Measurements from ENCODE around the gene PIP. TPM values are rescaled to one million over a fixed set of nuclear protein-coding genes. Genes with fewer than 3 reads are reported as not detected.
"Not testable (repeated sequence)": the region's sequence is repeated elsewhere in the genome, so short reads cannot be mapped to it uniquely, and the experiment has no call there.

Gene PIP
- not detected for polyA plus RNA-seq (ENCODE audit: insufficient read length in 10 of 10)
- long read RNA-seq, donor 1, result 0 reads
- long read RNA-seq, donor 2, result 0 reads
- long read RNA-seq, donor 3, result 0 reads
- long read RNA-seq, donor 4, result 0 reads
- long read RNA-seq, donor 5, result 0 reads
- long read RNA-seq, donor 6, result 0 reads
- long read RNA-seq, donor 7, result 0 reads
- long read RNA-seq, donor 8, result 0 reads
- long read RNA-seq, donor 9, result 0 reads

DNA sequence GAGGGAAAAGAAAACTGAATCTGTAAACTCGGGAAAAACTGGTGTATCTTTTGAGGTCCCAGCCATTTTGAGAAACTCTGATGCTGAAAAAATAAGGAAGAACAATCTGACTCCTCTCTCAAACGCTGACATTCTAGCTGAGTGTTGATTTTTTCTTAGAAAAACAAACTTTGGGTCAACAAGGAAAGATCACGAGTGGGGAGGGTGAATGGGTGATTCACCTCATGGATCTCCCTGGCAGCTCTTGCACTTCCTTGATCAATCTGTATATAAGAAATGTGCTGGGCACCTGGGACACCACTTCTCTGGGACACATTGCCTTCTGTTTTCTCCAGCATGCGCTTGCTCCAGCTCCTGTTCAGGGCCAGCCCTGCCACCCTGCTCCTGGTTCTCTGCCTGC, at the start of gene PIP:
Gene PIP, plus strand, starts transcription at position 297 of the 400 bp plus-strand sequence. Its CDS starts 40 bp downstream, at position 337.
- DNase-seq, result no peak

DNA sequence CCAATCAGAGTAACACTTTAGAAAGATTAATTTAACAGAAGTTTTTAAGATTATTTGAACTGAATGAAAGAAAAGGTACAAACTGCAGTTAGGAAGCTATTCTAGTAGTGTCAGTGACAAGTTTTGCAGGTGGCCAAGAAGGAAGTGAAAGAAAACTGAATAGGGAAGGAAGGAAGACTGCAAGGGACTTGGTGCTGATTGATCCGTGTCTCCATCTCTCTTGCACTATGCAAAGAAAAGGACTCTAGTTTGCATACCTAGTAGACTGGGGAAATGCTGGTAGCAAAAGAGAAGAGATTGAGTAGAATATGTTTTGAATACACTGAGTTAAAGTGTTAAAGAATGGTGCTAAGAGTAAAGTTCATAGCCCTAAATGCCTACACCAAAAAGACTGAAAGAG, 46.8 kb upstream of the PIP start:
- DNase-seq, result no peak

DNA sequence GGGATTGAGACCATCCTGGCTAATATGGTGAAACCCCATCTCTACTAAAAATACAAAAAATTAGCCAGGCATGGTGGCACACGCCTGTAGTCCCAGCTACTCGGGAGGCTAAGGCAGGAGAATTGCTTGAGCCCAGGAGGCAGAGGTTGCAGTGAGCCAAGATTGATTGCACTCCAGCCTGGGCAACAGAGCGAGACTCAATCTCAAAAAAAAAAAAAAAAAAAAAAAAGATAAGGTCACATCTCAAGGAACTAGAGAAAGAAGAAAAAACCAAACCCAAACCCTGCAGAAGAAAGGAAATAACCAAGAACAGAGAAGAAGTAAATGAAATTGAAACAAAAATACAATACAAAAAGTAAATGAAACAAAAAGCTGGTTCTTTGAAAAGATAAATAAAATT, 46.3 kb upstream of the PIP start:
- not testable (repeated sequence) for DNase-seq

DNA sequence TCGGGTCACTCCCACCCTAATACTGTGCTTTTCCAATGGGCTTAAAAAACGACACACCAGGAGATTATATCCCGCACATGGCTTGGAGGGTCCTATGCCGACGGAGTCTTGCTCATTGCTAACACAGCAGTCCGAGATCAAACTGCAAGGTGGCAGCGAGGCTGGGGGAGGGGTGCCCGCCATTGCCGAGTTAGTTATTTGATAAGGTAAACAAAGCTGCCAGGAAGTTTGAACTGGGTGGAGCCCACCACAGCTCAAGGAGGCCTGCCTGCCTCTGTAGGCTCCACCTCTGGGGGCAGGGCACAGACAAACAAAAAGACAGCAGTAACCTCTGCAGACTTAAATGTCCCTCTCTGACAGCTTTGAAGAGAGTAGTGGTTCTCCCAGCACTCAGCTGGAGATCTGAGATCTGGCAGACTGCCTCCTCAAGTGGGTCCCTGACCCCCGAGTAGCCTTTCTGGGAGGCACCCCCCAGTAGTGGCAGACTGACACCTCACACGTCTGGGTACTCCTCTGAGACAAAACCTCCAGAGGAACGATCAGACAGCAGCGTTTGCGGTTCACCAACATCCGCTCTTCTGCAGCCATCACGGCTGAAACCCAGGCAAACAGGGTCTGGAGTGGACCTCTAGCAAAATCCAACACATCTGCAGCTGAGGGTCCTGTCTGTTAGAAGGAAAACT, 43.2 kb upstream of the PIP start:
- not testable (repeated sequence) for DNase-seq

DNA sequence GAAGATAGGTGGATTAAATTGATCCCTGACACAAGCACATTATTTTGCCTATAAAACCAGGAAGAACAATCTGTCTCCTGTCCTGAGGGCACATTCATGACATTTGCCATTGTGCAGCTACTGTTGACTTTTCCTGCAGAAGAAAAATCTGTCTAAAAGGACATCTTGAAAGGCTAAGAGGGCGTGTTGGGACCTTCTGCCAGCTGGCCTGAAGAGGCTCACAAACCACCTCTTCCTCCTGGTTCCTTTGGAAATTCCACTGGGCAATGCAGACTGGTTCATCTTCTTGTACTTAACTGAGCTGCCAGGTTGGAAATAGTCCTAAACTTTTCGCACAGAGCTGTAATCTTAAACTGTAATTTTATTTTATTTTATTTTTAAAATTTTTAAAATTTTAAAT, 35.7 kb upstream of the PIP start:
- DNase-seq, result no peak

GRCh38 chr7:143099579-143099978, 32.3 kb upstream of the PIP start:
- DNase-seq, result not testable (repeated sequence)

- no peak for DNase-seq
Measured at GRCh38 chr7:143104759-143105158, 27.1 kb upstream of the PIP start.

- not testable (repeated sequence) for DNase-seq
Measured at GRCh38 chr7:143108019-143108418, 23.9 kb upstream of the PIP start.

DNA sequence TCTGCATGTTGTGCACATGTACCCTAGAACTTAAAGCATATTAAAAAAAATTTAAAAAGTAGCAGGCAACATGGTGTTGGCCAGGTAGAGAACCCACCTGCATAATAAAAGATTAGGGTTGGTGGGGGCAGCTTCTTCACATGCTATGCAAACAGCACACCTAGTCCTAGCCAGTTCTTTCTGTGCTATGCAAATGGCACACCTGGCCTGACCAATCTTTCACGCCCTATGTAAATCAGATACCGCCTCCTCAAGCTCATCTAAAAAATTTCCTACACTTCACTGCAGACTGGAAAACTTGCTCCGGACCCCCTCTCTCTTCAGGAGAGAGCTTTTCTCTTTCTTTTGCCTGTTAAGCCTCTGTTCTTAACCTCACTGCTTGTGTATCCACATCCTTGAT, 14.5 kb upstream of the PIP start:
- no peak for DNase-seq

- DNase-seq, result no peak
Measured at GRCh38 chr7:143120691-143121405, 11.0 kb upstream of the PIP start.

DNA sequence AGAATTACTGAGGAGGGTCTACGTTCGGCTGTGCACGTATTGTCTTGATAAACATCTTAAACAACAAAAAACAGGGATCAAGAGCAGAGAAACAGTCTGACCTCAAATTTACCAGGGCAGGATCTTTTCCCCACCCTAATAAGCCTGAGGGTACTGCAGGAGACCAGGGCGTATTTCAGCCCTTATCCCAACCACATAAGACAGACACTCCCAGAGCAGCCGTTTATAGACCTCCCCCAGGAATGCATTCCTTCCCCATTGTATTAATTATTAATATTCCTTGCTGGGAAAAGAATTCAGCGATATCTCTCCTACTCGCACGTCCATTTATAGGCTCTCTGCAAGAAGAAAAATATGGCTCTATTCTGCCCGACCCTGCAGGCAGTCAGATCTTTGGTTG, 8.6 kb upstream of the PIP start:
- DNase-seq, result not testable (repeated sequence)

DNA sequence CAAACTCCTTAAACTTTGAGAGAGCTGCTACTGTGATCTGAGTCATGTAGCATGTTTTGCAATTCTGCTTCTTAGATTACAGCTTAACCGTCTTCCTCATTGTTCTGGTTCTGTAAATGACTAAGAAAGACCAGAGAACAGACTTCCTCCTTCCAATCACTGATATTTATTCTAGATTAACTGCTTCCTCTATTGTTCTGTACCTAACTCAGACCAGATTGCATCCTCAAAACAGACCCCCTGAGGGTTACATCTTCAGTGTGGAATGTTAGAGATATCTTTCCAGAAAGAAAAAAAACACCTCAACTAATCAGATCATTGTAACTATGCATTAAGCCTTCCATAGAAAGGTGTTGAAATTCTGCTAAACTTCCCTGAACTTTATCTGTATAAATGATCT, 5.7 kb upstream of the PIP start:
- peak in 1 of 3 donors; percentile 6 for DNase-seq

DNA sequence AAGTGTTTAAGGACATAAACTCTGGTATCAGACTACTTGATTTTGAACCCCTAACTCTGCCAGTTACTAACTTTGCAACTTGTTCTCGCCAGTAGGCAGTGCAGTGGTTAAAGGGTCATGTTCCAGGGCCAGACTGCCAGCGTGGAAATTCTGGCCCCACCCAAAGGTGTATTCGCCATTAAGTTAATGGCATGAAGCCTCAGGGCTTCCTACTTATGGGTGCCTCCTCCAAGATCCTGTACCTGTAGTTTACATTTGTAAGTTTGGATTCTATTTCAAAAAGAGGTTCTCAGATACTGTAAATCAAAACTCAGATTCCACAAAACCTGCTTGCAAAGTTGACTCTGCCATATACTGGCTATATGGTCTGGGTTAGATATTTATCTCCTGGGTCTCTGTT, 2.8 kb upstream of the PIP start:
- DNase-seq, result no peak

GRCh38 chr7:143129477-143129876, 2.4 kb upstream of the PIP start:
- no peak for DNase-seq

DNA sequence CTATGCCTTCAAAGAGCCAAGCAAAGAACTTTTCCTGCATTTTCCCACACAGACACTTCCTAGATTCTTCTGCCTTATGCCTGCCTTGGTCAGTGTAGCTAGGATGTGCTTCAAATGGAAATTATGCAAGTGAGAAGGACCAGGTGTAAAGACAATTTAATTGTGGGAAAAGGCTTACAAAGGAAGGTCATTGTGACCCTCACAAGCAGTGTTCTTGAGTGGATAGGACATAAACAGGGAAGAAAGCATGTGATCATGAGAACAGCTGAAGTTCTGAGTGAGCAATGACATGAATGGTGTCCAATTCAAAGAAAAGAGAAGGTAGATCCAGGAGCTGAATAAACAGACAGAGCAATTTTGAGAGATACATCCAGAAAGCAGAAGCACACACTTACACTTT, 1.3 kb upstream of the PIP start:
- DNase-seq, result no peak

DNA sequence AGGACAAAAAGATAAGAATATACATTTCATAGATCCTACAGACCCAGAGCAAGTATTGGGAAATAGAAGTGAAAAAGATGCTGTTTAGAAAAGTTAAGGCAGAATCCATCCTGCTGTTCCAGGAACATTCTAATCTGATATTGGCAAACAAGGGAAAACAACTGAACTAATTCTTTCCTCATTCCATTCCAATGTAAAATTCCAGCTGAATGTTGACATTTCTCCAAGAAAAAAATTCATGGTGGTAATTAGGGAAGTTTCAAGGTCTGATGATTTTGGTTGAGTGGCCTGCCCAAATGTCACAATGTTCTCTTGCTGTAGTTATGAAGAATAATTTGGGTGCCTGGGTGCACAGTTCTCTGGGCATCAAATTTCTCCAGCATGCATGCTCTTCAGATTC, 15.2 kb downstream of the PIP start:
- no peak for DNase-seq

DNA sequence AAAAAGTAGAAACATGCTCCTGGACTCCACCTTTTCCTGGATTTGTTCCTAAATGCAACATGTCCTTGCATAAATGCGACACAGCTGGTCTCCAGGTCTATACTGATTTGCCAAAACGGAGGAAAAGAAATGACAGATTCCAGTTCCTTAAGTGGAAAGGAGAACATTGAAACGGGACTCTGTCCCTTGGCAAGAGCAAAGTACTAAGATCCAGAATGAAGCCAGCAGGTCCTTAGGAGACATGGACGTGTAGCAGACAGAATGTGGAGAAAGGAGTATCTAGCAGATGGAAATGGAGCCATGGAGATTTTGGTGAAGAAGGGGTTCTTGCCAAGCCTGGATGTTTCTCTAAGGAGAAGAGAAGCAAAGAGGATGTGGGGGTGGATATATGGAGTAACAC, 16.2 kb downstream of the PIP start:
- DNase-seq, result no peak

GRCh38 chr7:143148651-143149050, 16.8 kb downstream of the PIP start:
- no peak for DNase-seq

- DNase-seq, result not testable (repeated sequence)
Measured at GRCh38 chr7:143150696-143151095, 18.8 kb downstream of the PIP start.

GRCh38 chr7:143158617-143159016, 26.7 kb downstream of the PIP start:
- DNase-seq, result not testable (repeated sequence)

GRCh38 chr7:143171697-143172096, 39.8 kb downstream of the PIP start:
- DNase-seq, result no peak

- peak; percentile 6 to 22 (median 10) for DNase-seq
Measured at GRCh38 chr7:143172354-143172753, 40.5 kb downstream of the PIP start.

DNA sequence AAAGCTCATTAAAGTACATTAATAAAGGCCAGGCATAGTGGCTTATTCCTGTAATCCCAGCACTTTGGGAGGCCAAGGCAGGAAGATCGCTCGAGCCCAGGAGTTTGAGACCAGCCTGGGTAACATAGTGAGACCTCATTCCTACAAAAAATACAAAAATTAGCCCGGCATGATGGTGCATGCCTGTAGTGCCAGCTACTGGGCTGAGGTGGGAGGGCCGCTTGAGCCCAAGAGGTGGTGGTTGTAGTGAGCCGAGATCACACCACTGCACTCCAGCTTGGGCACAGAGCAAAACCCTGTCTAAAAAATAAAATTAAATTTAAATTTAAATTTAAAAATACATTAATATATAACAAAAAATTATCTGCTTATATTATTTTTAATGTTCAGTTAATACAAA, 44.3 kb downstream of the PIP start:
- no peak for DNase-seq
